Iris pigment epithelial cell (primary cell): Measurements from ENCODE around the gene USHBP1.

ENCODE experiments used
- DNase-seq: peaks from one replicate; pipeline ENCODE4 v3.0.0-alpha.2; 2011; ENCODE audit warnings: low read depth

The USHBP1 gene, protein sequence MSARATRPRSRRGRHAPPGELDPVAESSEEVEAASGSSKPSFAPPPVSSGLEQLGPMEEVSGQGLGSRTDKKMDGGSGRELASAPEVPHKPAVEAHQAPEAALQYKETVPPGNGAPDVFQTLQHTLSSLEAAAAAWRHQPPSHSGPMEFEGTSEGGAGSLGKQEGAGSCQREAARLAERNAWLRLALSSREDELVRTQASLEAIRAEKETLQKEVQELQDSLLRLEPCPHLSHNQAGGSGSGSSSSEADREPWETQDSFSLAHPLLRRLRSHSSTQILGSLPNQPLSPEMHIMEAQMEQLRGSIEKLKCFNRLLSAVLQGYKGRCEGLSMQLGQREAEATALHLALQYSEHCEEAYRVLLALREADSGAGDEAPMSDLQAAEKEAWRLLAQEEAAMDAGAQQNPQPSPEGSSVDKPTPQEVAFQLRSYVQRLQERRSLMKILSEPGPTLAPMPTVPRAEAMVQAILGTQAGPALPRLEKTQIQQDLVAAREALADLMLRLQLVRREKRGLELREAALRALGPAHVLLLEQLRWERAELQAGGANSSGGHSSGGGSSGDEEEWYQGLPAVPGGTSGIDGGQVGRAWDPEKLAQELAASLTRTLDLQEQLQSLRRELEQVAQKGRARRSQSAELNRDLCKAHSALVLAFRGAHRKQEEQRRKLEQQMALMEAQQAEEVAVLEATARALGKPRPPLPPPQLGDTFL

DNA sequence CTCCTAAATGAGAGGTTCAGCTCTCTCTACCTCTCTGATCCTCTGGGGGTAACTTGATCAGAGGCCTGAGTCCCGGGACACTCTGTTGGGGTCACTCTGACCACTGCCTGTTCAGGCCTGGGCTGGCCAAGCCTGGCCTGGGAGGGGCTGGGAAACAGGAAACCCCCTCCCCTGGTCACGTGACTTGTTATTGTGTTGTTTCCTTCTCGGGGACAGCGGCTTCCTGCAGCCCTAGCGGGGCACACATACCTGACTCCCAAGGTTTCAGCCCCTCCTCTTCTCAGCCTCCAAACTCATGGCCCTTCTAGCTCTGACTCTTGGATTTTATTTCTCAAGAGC, at the start of gene USHBP1:
USHBP1 (minus strand) TSS at position 105 of the 339 bp plus-strand sequence. CDS start 446 bp downstream, outside the sequence.
- DNase-seq = no peak

DNA sequence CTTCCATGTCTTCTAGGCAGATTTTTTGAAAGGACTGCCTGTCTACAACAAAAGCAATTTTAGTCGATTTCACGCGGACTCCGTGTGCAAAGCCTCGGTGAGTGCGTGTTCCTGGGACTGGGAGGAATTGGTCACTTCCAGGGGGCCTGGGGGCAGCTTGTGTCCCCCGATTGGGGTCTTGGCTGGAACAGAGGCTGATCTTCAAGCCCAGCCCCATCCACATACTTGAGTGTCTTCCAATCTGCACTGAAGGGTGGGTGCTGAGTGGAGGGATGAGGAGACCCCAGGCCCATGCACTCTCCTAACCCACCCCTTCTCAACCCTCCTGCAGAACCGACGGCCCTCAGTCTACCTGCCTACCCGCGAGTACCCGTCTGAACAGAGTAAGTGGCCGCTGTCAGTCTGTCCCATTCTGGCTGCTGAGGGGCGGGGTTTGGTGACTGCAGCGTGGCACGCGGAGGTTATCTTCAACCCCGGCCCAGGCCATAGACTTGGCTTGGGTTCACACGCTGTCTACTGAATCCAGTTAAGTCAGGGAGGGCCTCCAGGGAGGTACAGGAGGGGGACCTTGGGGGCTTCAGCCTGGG, 49.6 kb upstream of the USHBP1 start:
- no peak for DNase-seq

DNA sequence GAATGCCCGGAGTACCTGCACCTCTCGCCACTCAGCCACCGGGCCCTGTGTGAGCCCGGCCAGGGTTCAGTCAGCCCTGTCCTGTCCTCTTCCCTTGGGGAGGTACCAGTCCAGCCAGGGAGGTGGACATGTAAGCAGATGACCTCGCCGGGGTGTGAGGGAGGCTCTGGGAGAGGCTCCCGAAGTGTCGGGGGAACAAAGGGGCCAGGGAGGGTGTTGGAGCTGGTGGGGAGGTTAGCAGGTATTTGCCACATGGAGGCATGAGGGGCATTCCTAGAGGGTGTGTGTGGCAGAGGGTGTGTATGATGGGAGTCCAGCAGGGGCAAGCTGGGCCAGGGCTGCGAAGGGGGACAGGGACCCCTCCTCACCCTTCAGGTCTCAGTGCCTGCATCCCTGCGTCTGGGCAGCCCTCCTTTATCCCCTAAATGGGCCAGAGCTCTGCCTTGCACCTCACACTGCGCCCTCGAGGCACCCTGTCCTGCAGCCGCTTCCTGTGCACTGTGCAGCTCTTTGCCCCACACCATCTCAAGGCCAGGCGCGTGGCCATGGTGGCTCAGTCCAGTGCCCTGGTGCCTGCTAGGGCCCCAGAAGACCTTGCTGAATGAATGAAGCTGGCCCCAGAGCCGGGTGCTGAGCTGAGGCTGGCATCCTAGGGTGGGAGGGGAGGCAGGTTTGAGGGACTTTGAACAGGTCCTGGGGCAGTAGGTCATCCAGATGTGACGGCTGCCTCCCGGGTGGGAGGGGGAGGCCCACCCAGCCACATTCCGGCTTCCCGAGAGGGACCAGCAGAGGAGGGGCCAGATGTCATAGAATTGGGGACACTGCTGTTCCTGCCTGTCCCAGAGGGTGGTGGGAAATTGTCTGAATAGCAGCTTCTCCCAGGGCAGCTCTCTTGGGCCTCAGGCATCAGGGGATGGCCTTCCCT, 47.9 kb upstream of the USHBP1 start:
- DNase-seq = no peak

DNA sequence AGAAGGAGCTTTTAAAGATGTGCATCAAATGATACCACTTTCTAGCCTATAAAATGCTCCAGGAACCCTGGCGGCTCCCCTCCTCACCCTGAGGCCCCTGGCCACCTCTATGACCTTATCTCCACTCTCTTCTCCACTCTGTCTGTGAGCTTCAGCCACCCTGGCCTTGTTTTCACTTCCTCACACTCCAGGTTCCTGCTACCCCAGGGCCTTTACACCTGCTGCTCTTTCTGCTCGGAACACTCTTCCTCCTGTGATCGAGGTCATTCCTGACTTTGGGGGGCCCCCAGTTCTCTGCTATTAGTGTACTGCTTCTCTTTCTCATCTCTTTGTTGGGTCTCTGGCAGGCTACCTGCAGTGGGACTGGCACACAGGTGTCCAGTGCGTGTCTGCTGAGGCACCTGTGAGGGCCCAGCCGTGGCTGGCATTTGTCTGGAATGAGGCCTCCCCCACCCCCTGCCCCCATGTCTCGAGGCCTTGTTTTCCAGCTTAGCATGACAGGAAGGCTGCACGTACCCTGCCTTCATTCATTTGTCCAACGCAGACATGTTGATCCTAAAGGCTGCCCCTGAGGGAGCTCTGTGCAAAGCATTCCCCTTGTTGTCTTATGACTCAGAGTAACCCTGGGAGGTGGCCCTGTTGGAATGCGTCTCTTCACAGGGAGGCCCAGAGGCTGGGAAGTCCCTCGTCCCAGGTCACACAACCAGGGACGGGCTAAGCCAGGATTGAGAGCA, 47.1 kb upstream of the USHBP1 start:
- peak; percentile 90 for DNase-seq

DNA sequence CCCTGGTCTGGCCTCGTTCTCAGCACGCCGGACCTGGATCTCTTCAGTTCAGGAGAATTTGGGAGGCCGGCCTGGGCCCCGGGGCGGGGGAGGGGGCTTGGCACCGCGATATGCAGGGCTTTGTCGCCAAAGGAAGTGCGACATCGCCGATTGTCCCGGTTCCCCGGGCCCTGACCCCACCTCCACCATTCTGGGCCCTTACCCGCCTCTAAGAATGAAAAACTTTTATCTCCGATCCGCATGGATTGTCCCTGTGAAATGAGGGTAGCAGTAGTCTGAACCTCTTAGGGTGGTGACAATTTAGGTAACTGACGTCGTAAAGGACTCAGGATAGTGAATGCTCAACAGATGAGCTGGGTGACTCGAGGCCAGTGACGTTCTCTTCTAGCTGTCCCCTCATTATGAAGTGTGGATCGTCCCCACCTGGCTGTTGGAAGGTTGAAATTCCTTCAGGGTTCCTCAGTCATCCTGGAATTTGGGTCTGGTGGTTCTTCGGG, 45.5 kb upstream of the USHBP1 start:
- DNase-seq = no peak

DNA sequence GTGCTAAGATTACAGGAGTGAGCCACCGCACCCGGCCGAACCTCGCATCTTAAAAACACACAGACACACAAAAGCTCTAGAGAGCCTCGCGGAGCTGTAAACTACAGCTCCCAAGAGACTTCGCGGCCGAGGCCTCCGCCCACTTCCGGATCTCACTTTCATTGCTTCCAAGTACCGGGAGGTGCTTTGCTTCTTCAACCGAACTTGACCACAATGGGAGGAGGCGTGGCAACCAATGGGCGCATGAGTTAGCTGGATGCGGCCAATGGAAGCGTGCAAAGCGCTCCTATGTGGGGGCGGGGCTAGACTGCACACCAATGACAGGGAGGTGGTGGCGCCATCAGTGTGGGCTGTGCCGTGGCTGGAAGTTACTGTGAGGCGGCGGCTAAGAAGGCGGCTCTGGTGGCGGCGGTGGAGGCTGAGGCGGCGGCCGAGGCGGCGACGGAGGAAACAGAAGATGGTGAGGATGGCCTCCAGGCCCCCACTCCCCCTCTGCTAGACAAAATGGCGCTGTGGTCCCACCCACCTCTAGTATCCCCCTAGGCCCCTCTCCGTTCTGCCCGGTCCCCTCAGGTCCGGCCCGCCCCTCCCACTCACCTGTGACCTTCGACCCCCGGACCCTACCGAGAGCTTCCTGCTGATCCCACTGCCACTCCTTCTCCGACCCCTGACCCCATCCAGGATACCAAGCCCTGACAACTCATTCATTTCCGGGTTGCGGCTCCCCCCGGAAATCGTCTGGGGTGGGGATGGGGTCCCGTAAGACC, 44.8 kb upstream of the USHBP1 start, which contains the start of gene DDA1:
DDA1 (plus strand) TSS at position 366 of the 767 bp plus-strand sequence; CDS start at position 458, 92 bp downstream.
- DNase-seq = peak; percentile 100

DNA sequence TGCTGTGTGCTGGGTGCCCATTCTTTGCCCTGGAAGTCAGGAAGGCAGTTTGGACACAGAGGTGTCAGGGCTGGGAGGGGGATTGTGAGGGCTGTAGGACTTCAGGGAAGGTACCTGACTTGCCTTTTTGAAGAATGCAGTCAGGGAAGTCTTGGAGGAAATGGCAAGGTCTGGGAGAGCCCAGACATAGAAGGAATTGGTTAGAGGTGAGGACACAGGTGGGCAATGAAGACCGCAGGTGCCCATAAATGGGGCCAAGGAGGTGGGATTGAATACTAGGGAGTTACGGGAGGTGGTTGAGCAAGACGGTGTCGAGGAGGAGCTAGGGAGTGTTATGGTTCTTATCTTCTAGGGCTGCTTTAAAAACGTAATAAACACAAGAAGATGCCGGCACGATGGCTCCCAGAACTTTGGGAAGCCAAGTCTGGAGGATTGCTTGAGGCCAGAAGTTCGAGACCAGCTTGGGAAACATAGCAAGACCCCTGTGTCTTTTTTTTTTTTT, 43.4 kb upstream of the USHBP1 start:
- no peak for DNase-seq

DNA sequence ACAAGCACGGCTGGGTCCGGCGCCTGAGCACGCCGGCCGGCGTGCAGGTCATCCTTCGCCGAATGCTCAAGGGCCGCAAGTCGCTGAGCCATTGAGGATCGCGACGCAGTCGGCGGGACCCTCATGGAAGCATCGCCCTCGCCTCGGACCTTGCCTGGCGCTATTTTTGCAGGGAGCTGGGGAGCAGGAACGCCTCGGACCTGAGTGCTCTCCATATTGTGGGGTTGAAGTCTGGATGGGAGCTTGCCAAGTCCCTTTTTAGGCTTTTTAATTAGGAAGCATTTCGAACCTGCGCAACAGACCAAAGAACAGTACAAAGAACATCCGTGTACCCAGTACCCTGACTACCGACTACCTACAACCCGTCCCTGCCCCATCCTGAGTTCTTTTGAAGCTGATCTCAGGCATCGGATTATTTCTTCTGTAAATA, 41.8 kb upstream of the USHBP1 start:
- DNase-seq = no peak

DNA sequence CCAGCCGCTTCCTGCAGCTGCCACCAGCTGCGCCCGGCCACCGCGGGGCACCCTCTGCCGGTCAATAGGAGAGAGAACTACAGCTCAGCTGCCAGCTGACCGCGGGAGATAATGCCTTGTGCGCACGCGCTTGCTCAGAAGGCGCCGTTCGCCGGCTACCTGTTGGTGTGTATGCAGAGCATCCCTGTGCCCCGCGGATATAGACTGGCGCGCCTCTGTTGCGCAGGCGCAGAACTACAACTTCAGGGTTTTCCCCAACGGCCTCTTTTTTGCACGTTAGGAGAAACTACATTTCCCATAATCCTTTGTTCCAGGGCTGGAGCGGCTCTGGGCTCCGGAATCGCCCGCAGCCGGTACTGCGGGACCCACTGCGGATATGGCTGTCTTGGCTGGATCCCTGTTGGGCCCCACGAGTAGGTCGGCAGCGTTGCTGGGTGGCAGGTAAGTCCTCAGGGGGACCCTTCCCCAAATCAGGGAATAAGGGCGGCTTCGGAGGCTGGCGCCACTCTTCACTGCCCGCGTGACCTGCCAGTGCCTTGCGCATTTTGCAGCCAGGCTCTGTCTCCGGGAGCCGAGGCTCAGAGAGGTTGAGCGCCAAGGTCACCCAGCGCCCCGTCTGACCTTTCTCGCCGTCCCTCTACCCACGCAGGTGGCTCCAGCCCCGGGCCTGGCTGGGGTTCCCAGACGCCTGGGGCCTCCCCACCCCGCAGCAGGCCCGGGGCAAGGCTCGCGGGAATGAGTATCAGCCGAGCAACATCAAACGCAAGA, 41.2 kb upstream of the USHBP1 start, which contains the start of gene MRPL34:
MRPL34 (plus strand) TSS at position 356 of the 768 bp plus-strand sequence; CDS start at position 377, 21 bp downstream.
- peak; percentile 97 for DNase-seq

DNA sequence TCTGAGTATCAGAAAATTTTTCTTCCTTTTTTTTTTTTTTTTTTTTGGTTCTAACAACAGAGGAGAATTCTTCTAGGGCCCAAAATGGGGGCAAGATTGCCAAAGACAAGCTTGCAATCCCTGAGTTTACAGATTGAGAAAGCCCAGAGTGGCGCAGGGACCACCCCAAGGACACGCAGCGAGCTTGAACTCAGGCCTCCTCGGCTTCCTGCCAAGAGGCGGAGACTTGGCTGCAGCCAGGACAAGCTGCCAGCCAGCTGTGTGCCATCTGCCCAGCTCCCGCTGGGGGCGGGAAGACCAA, 40.6 kb upstream of the USHBP1 start:
- no peak for DNase-seq

DNA sequence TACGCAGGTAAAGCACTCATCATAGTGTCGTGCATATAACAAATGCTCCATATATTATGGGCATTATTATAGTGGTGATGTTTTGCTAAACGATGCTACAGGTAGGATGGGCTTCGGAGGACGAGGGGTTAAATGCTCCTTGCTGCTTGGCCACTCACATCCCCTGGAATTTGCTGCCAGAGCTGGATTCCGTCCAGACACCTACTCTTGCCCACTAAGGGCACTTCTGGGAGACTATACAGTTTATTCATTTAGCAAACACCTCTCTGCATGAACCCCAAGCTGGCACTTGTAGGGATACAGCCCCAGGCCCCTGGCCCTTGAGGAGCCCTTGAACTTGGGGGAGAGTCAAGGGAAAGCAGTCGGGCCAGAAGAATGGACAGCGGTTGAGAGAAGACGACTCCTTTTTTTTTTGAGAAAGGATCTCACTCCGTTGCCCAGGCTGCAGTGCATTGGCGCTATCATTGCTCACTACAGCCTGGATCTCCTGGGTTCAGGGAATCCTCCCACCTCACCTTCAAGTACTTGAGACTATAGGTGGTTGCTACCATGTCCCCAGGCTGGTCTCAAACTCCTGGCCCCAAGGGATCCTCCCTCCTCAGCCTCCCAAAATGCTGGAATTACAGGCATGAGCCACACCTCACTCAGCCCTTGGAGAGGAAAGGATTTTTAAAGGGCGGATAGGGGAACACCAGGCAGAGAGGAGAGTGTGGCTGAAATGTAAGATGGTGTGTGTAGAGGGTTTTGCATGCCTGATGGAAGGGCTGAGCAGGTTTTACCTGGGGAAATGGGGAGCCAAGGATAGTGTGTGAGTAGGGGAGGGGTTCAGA, 40.1 kb upstream of the USHBP1 start:
- DNase-seq = no peak

DNA sequence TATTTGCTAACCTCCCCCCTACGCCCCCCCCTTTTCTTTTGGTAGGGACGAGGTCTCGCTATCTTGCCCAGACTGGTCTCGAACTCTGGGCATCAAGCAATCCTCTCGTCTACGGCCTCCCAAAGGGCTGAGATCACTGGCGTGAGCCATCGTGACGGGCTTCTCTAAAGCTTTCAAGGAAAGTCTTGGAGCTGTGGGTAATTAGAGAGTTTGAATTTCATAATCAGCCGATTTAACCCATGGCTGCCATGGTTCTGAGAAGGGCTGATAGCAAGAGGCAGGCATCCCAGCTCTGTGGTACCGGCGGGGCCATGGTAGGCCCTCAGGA, 39.4 kb upstream of the USHBP1 start:
- no peak for DNase-seq

DNA sequence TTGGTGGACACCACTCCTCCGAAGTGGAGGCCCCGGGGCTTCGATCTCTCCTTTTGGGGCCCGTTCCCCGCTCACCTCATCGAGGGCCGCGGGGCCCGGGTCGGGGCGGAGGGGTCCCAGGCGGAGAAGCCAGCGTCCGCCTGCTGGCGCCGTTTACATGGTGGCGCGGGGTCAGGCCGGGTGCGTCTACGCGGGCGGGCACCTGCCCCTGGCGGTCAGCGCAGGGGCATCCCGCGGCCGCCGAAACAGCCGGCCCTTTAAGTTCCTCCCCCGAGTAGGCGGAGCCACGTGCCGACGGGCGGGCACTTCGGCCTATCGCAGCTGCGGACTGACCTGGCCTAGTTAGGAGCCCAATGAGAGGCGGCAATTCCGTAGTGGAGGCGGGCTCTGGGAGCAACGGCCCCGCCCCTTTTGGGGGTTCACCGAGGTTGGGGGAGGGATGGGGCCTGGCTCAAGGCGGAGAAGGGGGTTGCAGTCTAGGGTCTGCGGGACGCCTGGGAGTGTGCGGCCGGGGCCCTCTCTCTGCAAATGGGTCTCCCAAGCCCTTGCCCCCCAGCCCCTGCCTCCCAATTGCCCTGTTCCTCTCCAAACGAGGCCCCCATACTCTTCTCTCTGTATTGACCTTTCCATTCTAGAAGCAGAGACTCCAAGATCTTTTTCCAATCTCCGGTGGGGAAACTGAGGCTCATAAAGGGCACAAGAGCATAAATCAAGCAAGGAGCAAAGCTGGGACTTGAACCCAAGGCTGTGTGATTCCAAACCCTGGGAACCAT, 38.8 kb upstream of the USHBP1 start, which contains the start of gene ABHD8:
ABHD8 (minus strand) TSS at position 259 of the 773 bp plus-strand sequence. CDS start 1,809 bp downstream, outside the sequence.
- DNase-seq = peak; percentile 95

DNA sequence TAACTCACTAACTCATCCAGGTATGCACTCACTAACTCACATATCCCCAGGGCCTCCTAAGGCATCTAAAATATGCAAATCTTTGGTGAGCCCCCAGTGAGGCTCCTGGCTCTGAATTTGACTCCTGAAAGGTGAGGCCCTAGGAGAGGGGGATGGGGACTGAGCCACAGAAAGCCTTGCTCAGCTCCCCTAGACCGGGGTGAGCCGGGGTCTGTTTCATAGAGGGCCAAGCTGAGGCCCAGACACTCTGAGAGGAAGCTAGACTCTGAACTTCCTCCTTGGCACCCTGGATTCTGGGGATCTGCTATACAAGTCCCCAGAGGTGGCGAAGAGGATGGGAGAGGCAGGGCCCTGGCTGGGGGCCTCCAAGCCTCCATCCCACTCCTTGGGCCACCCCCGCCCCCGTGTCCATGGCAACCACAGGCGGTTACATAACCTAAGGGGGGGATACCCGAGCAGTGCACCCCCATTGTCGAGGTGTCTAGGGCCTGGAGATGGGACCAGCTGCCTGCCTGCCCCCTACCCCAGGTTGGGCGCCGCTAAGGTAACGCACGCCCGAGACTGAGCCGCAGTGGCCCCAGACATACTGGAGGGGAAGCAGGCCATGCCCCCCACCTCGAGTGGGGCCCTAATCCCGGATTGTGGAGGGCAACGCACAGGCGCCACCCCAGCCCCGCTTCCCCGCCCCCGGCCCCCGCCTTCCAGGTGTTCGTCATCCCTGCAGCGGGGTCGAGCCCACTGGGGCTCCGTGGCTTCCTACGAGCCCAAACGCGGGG, 38.0 kb upstream of the USHBP1 start:
- no peak for DNase-seq

DNA sequence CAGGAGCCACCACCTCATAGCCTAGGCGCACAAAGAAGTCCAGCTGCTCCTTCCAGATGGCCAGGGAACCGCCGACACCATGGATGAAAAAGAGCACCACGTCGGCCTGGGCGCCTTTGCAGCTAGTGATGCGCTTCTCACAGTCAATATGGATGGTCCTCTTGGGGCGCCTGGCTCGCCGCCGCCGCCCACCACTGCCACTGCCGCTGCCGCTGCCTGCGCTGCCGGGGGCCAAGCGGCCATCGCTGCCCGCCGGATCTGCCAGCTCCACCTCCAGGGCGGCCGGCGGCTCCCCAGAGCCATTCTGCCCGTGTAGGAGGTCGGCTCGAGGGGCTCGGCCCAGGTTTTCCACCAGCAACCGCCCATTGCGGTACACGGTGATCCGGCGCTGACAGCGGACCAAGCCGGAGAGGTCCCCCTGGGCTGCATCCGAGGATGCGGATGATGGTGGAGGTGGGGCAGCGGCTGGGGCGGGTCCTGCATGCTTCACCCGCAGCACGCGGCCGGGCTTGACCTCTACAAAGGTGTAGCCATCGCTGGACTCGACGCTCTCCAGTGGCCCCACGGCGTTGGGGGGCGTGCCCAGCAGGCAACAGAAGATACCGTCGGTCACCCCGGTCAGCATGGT, 36.6 kb upstream of the USHBP1 start:
- no peak for DNase-seq

DNA sequence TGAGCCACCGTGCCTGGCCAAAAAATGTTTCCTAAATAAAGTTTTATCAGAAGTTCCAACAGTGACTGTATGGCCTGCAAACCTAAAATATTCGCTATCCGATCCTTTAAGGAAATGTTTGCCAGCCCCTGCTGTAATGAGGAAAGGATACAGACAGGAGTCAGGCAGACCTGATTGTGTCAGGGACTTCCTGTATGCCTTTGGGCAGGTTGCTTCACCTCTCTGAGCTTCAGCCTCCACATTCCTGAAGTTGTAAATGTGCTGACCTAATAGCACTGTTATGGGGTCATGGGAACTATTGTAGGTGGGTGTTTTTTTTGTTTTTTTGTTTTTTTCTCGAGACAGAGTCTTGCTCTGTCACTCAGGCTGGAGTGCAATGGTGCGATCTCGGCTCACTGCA, 32.4 kb upstream of the USHBP1 start:
- DNase-seq = peak; percentile 50
